Measurements from ENCODE around the gene CDH20.

Gene CDH20

DNA sequence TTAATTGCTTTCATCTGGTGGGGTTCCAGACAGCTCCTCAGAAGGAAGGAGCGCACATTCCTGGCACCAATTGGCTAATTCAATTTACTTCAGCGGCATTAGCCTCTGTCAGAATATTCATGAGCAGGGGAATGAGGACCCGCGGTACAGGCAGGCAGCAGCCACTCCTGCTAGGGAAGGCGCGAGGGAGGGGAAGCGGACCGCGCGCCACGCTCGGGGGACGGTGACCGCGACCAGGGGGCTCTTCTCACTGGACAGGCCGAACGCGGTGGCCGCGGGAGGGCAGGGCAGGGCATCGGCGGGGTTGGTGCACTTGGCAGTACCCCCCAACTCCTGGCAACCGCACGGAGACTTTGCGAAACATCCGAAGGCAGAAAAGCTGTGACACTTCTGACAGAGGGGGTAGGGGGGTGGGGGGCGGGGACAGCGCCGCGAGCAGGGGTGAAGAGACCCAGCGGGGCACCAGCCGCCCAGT lies at the start of gene CDH20:
Gene CDH20, plus strand, starts transcription at position 160 of the 475 bp plus-strand sequence.
- peak; percentile 48 for DNase-seq (ENCODE audit: low read depth, low spot score)

DNA sequence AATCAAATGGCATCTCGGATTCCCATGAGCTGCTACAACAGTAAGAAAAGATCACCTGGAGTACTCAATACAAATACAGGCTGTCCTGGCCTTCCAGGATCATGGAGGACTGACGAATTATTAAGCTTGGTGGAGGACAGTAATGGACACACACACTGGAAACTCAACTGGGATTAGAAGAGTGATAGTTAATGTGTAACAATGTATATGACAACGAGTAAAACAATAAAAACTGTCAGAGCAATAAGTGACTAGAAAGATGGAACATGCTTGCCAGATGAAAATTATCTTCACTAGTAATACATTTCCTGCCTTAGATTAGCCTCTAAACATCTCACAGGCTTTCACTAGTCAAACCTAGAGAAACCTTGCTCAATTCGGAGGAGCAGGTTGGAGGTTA lies 49.2 kb upstream of the CDH20 start:
- DNase-seq (ENCODE audit: low read depth, low spot score): no peak

DNA sequence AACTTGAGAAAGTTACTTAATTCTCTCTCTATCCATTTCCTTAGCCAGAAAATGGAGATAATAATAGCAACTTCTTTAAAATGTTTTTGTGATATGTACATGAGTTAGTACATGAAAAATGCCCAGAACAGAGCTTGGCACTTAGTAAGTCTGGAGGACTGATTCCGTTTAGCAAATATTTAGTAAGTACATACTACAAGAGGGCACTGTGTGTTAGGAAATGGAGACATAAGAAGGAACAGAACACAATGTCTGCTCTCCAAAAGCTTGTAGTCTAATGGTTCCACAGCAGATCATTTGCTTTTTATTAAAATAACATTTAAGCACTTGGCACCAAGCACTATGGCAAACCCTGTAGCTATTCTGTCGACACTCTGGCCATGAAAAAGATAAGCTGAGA lies 47.5 kb upstream of the CDH20 start:
- DNase-seq (ENCODE audit: low read depth, low spot score): no peak

DNA sequence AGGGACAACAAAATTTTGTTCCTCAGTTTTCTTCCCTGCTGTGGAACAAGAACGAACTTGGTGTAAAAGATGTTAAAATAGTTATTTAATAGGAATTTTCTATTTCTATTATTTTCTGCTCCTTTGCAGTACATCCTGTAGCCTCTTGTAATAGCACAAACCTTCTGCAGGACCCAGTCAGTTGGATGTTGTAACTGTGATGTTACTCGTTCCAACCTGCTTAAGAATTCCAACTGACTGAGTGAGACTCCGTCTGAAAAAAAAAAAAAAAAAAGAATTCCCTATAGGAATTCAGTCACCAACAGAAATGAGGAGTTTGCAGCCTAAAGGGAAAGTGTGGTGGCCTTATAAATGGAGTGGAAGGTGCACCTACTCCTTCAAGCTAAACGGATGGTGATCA lies 46.4 kb upstream of the CDH20 start:
- no peak for DNase-seq (ENCODE audit: low read depth, low spot score)

DNA sequence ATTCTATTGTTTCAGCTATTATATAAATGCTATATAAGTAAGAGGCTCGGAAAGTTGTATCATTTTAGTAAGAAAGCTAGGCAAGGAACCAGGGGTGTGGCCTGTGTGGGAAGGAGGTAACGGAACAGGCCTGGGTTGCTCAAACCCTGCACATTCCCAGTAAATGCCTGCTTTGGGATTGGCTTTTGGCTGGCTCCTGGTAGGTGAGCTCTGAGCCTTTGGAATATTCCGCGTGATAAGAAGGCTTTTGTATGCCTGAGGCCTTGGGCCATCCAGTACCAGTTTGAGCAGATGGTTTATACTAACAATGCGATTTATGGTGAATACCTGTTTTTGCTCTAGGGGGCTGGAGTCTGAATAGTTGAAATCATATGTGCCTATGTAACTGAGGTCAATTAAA lies 42.6 kb upstream of the CDH20 start:
- no peak for DNase-seq (ENCODE audit: low read depth, low spot score)

DNA sequence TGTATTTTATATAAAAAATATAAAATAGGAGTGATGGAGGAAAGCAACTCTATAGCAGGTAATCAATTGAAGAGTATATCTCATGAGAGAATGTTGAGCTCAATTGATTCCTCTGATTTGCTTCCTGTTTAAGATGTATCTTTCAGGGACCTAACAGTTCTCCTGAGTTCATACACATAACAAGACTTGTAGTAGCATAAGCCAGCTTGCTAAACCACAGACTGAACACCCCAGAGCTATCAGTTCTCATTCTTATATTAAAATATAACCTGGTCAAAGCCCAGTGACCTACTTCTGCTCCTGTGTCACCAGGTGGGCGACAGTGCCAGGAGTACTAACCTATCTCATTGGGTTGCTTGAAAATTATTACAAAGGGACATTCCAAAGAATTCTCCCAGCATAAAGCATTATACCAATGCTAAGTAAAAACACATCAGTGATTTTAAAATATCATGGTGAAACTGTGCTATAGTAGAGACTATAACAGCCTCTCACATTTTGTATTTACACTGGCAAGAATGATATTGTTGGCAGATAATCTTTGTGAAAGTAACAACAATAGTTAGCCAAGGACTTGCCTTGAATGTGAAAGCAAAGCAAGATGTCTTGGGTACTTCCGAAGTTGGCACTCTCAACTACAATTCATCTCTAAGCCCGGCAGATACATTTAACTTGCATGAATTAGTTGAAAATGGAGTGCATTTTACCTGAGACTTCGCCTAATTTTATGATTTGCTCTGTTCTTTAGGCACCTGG lies 40.8 kb upstream of the CDH20 start:
- no peak for DNase-seq (ENCODE audit: low read depth, low spot score)

DNA sequence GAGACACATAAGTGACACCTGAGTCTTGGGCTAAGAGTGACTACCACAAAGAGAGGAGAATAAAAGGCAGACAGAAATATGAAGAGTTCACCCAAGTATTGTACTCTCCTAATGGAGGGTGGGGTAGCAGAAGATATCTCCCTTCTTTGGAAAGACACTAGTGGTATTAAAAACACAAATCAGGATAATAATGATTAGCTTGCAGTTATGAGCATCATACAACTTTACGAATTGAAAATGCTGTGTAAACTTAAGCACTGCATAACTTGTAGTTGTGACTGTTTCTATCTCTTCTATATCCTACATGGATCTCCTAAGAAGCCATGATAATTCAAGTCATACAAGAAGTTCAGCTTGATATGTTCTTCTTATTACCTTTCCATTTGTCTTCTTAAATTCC lies 38.1 kb upstream of the CDH20 start:
- DNase-seq (ENCODE audit: low read depth, low spot score): no peak

DNA sequence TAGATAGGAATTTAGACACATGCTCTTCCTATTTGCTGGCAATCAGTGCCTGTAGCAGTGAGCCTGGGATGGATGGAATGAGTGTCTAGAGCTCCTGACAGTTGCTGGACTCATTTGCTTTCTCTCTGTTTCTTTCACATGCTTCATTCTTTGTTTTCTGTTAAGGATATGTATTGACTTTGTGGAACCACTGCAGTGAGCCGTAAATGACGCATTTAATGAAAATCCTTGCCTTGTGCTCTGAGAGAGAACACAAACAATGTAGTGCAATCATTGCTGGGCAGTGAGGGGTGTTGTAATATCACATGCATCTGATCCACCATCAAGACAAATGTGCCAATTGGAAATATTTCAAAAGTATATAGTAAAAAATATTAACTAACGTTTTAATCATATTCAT lies 25.2 kb upstream of the CDH20 start:
- DNase-seq (ENCODE audit: low read depth, low spot score): no peak

DNA sequence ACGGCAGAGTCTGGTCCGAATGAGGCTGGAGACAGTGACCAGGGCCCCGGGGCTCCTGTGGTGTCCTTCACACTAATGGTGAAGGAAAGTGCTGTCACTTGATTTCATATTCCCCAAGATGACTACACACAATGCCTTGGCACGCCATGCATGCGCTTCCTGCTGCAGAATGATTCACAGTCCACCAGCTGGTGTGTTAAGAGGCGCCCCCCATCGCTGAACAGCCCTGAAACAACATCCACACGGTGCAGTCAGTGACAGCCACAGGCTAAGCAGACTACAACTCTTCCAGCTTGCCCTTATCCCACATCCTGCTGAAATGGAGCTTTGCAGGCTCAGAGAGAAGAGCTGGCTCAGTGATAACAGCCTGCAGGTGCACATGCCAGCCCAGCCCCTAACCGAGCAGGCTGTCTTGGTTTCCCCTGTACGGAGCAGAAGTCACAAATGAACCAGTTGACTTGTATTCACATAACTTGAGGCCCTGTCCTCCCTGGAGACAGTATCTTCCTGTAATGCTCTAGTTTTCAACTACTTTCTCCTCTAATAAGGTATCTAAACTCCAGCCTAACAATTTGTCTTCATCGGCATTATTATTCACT lies 24.3 kb upstream of the CDH20 start:
- no peak for DNase-seq (ENCODE audit: low read depth, low spot score)

DNA sequence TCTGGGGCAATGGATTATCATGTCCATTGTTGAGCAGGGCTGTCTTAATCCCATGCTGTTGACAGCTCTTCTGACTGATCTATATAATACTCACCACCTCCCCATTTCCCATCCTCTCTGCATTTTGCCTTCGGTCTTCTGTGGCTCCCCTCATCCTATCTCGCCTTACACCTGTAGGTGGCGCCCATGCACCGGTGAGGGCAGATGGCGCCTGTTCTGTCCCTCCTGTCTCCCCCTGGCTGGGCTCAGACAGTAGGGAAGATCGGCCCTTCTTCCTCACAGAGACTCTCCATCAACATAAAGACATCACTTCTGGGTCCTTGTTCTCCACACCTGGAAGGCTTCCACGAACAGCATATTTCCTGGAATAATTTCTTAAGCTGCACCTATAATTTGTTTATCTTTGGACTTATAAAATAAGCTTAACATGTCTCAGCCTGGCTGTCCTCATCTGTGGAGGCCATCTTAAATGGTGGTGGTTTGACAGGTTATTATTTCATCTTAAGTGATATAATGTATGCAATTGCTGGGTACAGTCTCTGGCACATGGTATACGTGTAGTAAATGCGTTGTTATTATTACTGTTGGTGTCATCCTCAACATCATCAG lies 10.9 kb upstream of the CDH20 start:
- no peak for DNase-seq (ENCODE audit: low read depth, low spot score)

DNA sequence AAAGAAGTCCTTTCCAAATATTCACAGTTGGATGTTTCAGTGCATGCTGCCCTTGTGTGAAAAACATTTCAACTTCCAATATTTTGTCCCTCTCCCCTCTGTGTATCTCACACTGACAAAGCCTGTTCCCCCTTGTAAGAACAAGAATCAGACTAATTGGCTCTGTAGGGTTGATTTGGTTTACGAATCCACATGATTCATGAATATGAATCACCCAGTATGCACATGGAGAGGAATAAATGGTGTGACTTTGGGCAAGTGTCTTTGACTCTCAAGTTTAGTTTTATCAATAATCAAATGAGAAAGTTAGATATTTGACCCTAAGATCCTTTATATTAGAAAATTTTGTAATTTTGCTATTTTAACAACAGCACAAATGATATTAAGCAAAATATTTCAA lies 9.3 kb upstream of the CDH20 start:
- DNase-seq (ENCODE audit: low read depth, low spot score): no peak

DNA sequence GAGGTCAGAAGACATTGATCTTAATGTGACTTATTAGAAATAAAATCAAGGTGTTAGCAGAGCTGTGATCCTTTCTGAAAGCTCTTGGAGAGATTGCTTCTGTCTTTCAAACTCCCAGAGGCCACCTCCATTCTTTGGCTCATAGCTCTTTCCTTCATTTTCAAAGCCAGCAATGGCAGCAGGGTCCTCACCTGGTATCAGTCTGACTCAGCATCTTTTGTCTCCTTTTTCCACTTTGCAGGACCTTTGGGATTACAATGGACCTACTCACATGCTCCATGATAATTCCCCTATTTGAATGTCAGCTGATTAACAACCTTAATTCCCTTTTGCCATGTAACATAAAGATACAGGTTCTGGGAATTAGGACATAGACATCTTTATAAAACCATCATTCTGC lies 6.8 kb upstream of the CDH20 start:
- no peak for DNase-seq (ENCODE audit: low read depth, low spot score)

DNA sequence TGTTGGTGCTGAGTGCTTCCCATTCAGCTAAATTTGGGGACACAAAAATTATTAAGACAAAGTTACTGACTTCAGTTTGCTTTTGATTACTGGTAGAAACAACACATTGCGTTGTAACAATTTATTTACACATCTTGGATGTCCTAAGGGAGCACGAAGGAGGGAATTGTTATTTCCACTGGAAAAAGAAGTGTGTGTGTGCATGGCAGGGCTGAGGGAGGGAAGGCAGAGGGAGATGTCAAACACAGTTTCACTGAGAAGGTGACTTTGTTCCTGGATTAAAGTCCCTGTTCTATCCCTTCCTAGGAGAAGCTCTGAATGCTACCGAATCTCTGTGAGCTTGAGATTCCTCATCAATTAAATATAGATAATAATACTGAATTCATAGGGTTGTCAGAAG lies 3.8 kb upstream of the CDH20 start:
- no peak for DNase-seq (ENCODE audit: low read depth, low spot score)

DNA sequence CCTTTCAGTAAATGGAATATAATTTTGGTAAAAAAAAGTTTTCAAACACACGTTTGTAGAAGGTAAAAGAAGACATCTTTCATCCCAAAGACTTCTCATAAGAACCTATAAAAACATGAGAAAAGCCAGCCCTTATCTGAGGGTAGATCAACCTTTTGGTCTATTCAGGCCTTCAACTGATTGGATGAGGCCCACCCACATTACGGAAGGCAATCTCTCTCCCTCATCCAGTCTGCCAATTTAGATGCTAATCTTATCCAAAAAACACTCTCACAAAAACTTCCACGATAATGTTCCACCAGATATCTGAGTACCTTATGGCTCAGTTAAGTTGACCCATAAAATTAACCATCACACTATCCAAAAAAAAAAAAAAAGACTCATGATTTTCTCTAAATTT lies 2.2 kb upstream of the CDH20 start:
- no peak for DNase-seq (ENCODE audit: low read depth, low spot score)

DNA sequence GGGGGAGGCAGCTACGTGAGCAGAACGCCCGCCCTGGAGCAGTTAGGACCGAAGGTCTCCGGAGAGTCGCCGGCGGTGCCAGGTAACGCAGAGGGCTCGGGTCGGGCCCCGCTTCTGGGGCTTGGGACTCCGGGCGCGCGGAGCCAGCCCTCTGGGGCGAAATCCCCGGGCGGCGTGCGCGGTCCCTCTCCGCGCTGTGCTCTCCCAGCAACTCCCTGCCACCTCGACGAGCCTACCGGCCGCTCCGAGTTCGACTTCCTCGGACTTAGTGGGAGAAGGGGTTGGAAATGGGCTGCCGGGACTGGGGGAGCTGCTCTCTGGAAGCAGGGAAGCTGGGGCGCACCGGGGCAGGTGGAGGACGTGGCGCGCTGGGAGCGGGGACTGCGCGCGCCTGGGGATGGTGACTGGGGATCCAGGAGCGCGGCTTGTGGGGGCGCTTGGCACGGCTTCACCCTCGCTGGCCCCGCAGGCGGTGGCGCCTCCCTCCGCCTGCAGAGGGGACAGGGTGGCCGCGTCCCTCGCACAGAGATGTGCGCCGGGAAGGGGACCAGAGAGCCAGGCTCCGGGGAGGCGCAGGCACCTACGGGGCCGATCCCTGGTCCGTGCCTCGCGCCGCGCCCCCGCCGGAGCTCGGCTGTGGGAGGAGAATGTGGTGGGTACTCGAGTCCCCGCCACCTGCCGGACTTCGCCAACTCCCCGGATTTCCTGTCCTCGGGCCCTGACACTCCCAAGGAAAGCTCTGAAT lies 688 bp downstream of the CDH20 start:
- no peak for DNase-seq (ENCODE audit: low read depth, low spot score)

DNA sequence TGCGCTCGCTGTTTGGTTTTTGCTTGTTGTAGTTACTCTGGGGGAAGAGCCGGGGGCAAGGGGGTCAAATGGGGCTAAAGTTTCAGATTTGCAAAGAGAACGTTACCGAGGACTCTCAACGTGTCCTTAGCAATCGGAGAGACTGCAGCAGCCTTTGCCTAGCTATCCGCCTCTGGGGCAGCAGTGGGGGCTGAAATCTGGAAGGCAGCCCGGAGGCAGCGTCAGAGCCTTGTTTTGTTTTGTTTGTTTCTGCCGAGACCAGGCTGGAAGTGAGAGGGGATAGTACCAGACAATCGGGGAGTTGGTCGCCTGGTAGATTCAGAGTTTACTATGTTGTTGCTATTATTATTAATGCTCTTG lies 1.2 kb downstream of the CDH20 start:
- DNase-seq (ENCODE audit: low read depth, low spot score): no peak

DNA sequence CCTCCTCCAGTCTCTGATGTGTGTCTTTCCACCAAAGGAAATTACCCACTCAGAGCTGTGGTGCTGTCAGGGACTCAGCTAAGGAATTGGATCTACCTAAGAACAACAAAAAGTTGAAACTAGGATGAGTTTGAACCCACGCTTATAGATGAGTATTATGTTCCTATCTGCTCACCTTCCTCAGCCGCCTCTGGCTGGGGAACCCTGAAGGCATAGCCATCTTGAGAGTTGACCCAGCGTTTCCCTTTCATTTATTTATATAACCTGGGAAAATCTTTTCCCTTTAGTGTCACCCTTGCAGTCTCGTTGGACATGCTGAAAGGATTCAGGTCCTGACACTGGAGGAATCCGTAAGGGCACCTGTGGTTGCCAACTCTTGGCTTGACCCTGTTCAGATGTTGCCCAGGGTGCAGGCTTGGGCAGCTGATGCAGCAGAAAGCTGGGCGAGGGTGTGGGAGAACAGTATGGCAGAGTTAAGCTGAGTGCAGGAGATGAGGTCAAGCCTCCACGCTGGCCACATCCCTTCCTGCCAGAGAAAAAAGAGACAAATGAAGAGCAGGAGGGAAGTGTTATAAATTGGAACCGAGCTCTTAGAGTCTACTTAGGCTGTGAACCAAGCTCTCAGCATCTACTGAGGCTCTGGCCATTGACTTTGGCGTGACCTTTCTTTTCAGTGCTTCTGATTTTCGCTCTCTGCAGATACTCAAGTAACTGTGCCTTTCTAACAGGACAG lies 1.9 kb downstream of the CDH20 start:
- no peak for DNase-seq (ENCODE audit: low read depth, low spot score)

DNA sequence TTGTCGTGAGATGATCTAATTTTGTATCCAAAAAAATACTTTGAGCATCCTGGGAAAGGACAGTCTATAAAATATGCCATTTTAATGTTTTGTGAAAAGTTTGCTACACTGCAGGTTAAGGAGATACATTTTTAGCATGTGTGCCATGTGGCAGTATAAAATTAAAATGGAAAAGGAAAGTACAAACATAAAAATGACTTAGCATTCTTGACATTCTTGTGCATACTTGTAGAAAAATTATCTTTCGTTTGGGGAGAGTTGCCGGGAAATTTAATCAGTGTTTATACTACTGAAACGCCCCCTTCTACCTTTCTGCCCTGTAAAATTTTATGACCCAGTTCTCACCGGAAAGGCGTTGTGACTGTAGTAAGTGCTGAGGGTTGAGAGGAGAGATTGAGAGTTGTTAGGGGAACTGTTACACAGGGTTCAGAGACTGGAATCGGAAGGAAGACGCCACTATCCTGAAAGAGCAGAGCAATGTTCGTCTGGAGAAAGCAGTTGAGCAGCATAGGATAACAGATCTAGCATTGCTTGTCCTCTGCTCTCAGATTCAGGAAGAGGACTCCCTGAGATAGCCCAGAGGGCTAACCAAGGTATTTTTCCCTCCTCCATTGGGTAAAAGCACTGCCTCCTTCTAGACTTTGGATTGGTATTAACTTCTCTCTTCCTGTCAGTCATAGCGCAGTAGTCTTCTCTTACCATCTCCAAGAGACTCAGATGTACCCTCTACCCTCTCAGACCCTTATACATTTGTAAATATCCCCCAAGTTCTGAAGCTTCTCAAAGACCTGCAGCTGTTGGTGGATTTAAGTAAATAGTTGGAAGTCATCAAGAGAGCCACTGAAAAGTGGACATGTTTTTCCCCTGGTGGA lies 2.7 kb downstream of the CDH20 start:
- no peak for DNase-seq (ENCODE audit: low read depth, low spot score)

DNA sequence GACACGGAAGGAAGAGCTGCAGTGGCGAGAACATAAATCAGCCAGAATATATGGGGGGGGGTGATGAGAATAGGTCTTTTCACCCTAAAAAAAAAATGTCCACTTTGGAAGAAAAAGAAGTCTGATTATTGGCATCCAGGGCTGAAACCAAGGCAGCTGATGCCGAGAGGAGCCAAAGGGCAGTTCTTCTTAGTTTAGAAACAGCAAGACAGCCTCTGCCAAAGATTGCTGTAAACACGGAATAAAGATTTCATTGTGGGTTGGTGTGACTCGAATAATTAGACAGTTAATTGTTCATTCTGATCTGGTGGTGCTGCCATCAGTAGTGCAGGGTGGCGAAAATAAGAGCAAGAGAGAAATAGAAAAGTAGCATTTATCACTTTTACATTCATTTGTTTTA lies 3.5 kb downstream of the CDH20 start:
- no peak for DNase-seq (ENCODE audit: low read depth, low spot score)

DNA sequence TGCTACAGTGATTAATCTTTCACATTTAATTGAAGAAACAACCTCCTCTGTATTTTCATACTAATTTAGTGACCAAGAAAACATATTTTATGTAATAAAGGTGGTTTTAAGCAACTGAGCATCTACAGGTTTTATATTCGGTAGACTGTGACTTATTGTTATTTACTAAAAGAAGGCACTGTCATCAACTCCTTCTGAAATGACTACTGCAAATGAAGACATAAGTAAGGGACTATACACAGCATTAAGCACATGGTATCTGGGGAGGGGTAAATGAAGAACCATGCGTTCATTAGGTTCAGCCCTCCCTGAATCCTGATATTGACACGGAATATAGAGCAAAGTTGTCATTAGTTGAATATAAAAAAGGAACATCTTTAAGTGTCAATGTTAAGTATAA lies 4.3 kb downstream of the CDH20 start:
- DNase-seq (ENCODE audit: low read depth, low spot score): no peak

DNA sequence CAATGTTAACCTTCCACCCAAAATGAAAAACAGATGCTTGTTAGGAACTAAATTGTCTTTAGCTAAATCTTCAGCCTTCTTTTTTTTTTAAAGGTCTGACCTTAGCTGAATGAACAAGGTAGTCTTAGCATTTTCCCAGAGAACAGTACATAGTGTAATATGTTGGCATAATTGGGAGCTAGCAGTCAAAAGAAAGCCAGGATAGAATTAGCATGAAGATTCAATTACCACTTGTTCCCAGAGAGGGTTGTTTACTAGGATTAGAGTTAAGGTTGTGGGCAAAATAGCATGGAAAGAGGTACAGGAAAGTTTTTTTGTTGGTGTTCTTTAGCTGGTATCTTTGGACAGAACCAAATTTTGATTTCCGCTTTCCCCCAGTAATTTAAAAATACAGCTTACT lies 6.9 kb downstream of the CDH20 start:
- no peak for DNase-seq (ENCODE audit: low read depth, low spot score)
